Nucleus accumbens (tissue), 56 donors: ENCODE data around the gene HADH.

Experiments
- DNase-seq, 56 donors: peaks; one replicate each; lab custom pipeline; 2025; lab: John Stamatoyannopoulos, UW

The HADH gene

GRCh38 chr4:108053251-108053711, 63.6 kb downstream of the HADH start:
- DNase-seq: no peak

- no peak for DNase-seq
Measured at GRCh38 chr4:108054025-108054638, 64.4 kb downstream of the HADH start.

GRCh38 chr4:108055787-108056186, 66.1 kb downstream of the HADH start:
- DNase-seq: no peak

- DNase-seq: no peak
Measured at GRCh38 chr4:108056418-108056817, 66.7 kb downstream of the HADH start.

- DNase-seq: no peak
Measured at GRCh38 chr4:108058685-108059440, 69.2 kb downstream of the HADH start.

GRCh38 chr4:108060164-108060563, 70.5 kb downstream of the HADH start:
- DNase-seq: peak in 8 of 56 donors; percentile 1 to 36 (median 10)

GRCh38 chr4:108060686-108061321, 71.1 kb downstream of the HADH start:
- DNase-seq: no peak

- DNase-seq: no peak
Measured at GRCh38 chr4:108068442-108068841, 78.8 kb downstream of the HADH start.

- no peak for DNase-seq
Measured at GRCh38 chr4:108070775-108071174, 81.1 kb downstream of the HADH start.

- no peak for DNase-seq
Measured at GRCh38 chr4:108072300-108072699, 82.6 kb downstream of the HADH start.

GRCh38 chr4:108078024-108078733, 88.5 kb downstream of the HADH start:
- no peak for DNase-seq

GRCh38 chr4:108080747-108081146, 91.1 kb downstream of the HADH start:
- DNase-seq: no peak

GRCh38 chr4:108081256-108081655, 91.6 kb downstream of the HADH start:
- DNase-seq: no peak
